ENCODE measurements around the gene WWP2. TPM values are rescaled to one million over a fixed set of nuclear protein-coding genes. Genes with fewer than 3 reads are reported as not detected.
A peak's percentile ranks its signal among the peaks of the same experiment; 100 is the strongest.

The WWP2 gene
- total and polyA plus RNA-seq, 9 donors = 22.5 to 49.4 (median 39.3) TPM

- Histone ChIP-seq H3K27ac (no peak overlapping the region), H3K4me1 (ENCODE audit: insufficient read depth) (no peaks in the 10 kb centered on the region)
- WGBS, 3 donors = 85 to 89% (median 86%) methylated on average over 28 of the region's 28 CpGs
These were observed 177.1 kb downstream of the WWP2 start for GRCh38 chr16:69938981-69939820.

GRCh38 chr16:69939821-69940585 is 177.9 kb downstream of the WWP2 start:
- H3K4me3 ChIP-seq = no peak overlapping the region
- intact Hi-C loops (cut with DNase I) = no loop called here
- H3K27me3 ChIP-seq = no peaks in the 10 kb centered on the region
- H3K4me1 ChIP-seq (ENCODE audit: insufficient read depth) = no peaks in the 10 kb centered on the region
- H3K27ac ChIP-seq = no peak overlapping the region
- peak in 1 of 5 donors; percentile 28 for DNase-seq
- H3K36me3 ChIP-seq = no peaks in the 10 kb centered on the region
- 87 to 89% (median 89%) methylated on average over 26 of the region's 26 CpGs for WGBS, 3 donors
- H3K9me3 ChIP-seq = no peaks in the 10 kb centered on the region
- TF ChIP-seq EP300 (IDR thresholded peaks at IDR 0.05) (no peak), CTCF (IDR thresholded peaks at IDR 0.05) (no peak), POLR2A (IDR thresholded peaks at IDR 0.05) (no peak)

More at GRCh38 chr16:69938981-69939820, 177.1 kb downstream of the WWP2 start:
- TF ChIP-seq POLR2A (IDR thresholded peaks at IDR 0.05) = no peak
- no peak for TF ChIP-seq EP300 (IDR thresholded peaks at IDR 0.05)
- TF ChIP-seq CTCF (IDR thresholded peaks at IDR 0.05) = no peak
- no peaks in the 10 kb centered on the region for H3K9me3 ChIP-seq
- no peaks in the 10 kb centered on the region for H3K36me3 ChIP-seq
- no peak overlapping the region for H3K4me3 ChIP-seq
- intact Hi-C loops (cut with DNase I) = no loop called here
- DNase-seq = peak in 1 of 5 donors; percentile 27
- H3K27me3 ChIP-seq = no peaks in the 10 kb centered on the region

- TF ChIP-seq CTCF (IDR thresholded peaks at IDR 0.05) = no peak
These were observed 178.5 kb downstream of the WWP2 start for GRCh38 chr16:69940676-69941075.

GRCh38 chr16:69941251-69942098 is 179.3 kb downstream of the WWP2 start:
- intact Hi-C loops (cut with DNase I) = no loop called here
- Histone ChIP-seq H3K9me3 (no peaks in the 10 kb centered on the region), H3K27me3 (no peaks in the 10 kb centered on the region), H3K4me1 (ENCODE audit: insufficient read depth) (no peaks in the 10 kb centered on the region), H3K27ac (no peak overlapping the region), H3K36me3 (no peaks in the 10 kb centered on the region), H3K4me3 (no peak overlapping the region)
- DNase-seq = peak in 1 of 5 donors; percentile 25
- WGBS, 3 donors = 81 to 84% (median 82%) methylated on average over 28 of the region's 28 CpGs
- TF ChIP-seq POLR2A (IDR thresholded peaks at IDR 0.05) (no peak), EP300 (IDR thresholded peaks at IDR 0.05) (no peak), CTCF (IDR thresholded peaks at IDR 0.05) (no peak)

More at GRCh38 chr16:69940676-69941075, 178.5 kb downstream of the WWP2 start:
- Histone ChIP-seq H3K36me3 (no peaks in the 10 kb centered on the region), H3K4me1 (ENCODE audit: insufficient read depth) (no peaks in the 10 kb centered on the region), H3K27ac (no peak overlapping the region), H3K9me3 (no peaks in the 10 kb centered on the region), H3K4me3 (no peak overlapping the region), H3K27me3 (no peaks in the 10 kb centered on the region)
- WGBS, 3 donors = 93 to 97% (median 94%) methylated on average over 12 to 13 of the region's 13 CpGs
- intact Hi-C loops (cut with DNase I) = no loop called here
- peak in 1 of 5 donors; percentile 29 for DNase-seq

All from ovary (tissue), 9 donors.